ENCODE measurements around the gene EEF1AKMT1.
"Not testable (repeated sequence)": the region's sequence is repeated elsewhere in the genome, so short reads cannot be mapped to it uniquely, and the experiment has no call there.

EEF1AKMT1 gene

DNA sequence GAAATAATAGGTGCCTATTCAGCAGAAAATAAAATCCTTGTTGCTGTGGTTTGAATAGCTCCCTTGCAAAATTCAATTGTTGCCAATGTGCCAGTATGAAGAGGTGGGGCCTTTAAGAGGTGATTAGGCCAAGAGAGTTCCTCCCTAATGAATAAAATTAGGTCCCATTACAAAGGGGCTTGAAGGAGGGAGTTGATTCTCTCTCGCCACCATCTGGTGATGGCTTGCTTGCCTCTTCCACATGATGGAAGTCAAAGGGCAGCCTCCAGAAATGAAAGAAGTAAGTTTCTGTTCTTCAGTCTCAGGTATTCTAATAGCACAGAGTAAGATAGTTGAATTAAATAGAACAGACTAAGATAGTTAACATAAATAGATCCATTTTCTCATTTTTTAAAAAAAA lies 3.0 kb upstream of the EEF1AKMT1 start:
- no peak for DNase-seq

DNA sequence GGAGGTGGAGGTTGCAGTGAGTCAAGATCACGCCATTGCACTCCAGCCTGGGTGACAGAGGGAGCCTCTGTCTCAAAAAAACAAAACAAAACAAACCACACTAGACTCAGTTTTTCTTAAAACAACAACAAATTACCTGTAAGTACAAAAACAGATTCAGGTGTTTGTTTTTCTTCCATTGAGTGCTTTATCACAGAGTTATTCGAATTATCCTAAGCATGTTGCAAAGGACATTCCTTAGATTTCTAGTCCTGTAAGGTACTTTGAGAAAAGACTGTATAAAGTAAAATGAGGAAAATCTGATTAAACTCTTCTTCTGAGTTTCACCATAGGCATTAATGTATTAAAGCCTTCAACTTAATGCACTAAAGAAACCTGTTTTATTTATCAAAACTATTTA lies 2.2 kb upstream of the EEF1AKMT1 start:
- no peak for DNase-seq

DNA sequence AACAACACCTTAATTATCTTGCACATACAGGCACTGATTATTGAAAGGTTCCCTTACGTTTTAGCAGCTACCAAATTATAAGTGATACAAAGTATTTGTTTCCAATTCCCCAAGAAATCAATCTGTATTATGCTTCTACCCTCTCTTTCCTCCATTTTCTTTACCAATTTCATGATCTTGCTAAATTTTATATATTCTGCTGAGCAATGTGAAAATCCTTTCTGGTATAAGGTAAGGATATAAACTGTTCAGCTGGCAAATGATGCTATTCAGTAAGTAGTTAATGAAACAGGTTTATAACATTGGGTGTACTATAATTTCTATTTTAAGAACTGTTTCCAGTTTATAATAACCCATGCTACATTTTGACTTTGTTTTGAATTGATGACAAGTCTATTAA lies 985 bp upstream of the EEF1AKMT1 start:
- DNase-seq, result no peak

DNA sequence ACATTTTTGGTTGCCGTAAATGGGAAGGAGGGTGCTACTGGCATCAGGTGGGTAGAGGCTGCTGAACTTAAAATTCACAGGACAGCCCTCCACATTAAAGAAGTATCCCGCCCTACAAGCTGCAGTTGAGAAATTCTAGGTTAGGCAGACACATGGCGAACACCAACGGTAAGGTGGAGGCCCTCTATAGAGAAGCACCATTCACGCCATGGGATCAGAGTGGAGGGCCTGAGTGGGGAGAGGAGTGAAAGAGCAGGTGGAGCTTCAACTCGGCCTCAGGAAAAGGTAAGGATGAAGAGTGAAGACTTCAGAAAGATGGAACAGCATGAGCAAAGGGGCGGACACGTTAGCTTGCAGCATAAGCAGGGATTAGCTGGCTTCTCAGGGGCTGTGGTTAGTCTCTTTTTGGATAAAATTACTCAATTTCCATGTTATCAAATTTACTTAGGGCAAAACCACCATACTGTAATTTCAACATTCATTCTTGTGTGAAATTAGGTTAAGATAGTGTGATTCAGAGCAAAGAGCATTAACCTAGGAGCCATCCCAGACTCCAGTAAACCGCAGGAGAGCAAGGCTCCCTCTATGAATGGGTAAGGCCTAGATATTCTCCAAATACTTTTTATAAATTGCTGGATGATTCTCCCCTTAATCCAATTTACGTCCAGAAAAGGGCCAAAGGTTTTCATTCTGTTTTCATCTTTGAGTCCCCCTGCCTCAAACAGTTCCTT lies 1.2 kb downstream of the EEF1AKMT1 start:
- no peak for DNase-seq

DNA sequence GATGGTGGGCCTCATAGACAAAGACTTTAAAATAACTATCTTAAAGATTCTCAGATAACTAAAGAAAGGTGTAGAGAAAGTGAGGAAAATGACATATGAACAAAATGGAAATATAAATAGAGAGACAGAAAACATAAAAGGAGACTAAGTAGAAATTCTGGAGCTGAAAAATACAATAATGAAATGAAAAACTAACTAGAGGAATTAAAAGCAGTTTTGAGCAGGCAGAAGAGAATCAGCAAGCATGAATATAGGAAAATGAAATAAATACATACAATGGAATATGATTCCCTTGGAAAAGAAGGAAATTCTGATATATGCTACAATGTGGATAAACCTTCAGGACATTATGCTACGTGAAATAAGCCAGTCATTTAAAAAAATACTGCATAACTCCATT lies 3.9 kb downstream of the EEF1AKMT1 start:
- no peak for DNase-seq

DNA sequence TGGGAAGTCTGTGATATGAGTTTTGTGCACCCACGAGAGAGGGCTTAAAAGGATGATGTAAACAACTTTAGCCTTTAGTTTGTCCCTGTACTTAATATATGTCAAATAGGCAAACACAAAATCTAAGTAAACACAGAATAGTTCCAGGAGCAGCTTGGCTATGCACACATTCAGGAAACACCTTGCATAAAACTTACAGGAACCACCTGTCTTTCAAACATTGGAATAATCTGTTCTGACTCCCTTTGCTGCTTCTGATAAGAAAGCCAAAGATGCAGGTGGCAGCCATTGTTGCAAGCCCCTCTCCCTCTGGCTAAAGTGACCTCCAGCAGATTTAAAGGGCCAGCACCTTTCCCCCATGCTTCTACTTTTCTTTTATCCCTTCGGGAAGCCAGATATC lies 4.7 kb downstream of the EEF1AKMT1 start:
- no peak for DNase-seq

DNA sequence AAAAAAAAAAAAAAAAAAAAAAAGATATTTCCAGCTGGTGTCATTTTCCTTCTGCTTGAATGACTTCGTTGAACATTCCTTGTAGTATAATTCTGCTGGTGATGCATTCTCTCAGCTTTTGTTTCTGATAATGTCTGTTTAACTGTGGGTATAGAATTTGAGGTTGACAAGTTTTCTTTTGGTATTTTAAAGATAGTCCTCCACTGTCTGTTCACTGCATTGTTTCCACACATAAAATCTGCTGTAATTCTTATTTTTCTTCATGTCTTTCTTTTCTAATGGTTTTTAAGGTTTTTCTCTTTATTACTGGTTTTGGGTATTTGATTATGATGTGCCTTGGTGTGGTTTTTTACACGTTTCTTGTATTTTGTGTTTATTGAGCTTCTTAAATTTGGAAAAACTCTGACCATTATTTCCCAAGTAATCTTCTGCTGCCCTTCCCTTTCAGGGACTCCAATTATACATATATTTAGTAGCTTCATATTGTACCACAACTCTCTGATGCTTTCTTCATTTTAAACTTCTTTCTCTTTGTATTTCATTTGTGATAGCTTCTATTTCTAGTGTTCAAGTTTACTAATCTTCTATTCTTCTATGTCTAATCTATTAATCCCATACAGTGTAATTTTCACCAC lies 6.3 kb downstream of the EEF1AKMT1 start:
- no peak for DNase-seq

DNA sequence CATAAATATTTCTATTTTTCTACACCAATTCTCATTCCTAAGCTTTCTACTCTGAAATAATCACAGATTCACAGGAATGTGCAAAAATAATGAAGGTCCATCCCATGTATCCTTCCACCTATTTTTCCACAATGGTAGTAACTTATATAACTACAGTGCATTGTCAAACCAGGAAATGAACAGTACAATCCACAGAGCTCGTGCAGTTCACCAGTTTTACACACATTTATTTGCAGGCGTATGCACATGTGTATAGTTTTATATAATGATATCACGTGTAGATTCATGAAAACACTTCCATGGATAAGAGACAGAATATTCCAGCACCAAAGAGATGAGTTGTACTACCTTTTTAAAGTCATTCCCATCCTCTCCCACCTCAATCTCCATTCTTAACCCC lies 12.9 kb downstream of the EEF1AKMT1 start:
- no peak for DNase-seq

DNA sequence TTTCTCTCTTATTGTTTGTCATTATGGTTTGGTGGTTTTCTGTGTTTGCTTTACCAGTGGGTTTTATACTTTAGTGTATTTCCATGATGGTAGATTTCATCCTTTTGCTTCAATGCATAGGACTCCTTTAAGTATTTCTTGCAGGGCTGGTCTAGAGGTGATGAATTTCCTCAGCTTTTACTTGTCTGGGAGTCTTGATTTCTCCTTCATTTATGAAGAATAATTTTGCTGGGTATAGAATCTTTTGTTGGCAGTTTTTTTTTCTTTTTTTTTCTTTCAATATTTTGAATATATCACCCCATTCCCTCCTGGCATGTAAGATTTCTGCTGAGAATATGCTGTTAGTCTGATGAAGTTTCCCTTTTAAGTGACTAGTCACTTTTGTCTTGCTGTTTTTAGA lies 19.8 kb downstream of the EEF1AKMT1 start:
- no peak for DNase-seq

DNA sequence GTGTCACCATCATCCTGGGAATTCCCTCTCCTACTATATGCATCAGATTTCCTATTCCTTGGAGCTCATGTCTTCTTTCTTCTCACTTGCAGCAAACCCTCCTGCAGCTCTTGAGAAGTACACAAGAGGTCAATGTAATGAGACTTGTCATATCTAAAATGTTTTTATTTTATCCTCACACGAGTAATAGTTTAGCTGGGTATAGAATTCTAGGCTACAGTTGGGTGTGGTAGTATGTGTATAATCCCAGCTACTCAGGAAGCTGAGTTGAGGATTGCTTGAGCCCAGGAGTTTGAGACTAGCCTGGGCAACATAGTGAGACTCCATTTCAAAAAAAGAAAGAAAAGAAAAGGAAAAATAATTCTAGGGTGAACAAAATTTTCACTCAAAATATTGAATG lies 24.4 kb downstream of the EEF1AKMT1 start:
- DNase-seq, result no peak

DNA sequence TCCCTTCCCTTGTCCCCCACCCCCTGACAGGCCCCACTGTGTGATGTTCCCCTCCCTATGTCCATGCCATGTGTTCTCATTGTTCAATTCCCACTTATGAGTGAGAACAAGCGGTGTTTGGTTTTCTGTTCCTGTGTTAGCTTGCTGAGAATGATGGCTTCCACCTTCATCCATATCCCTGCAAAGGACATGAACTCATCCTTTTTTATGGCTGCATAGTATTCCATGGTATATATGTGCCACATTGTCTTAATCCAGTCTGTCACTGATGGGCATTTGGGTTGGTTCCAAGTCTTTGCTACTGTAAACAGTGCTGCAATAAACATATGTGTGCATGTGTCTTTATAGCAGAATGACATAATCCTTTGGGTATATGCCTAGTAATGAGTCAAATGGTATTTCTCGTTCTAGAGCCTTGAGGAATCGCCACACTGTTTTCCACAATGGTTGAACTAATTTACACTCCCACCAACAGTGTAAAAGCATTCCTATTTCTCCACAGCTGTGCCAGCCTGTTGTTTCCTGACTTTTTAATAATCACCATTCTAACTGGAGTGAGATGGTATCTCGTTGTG lies 29.8 kb downstream of the EEF1AKMT1 start:
- not testable (repeated sequence) for DNase-seq

DNA sequence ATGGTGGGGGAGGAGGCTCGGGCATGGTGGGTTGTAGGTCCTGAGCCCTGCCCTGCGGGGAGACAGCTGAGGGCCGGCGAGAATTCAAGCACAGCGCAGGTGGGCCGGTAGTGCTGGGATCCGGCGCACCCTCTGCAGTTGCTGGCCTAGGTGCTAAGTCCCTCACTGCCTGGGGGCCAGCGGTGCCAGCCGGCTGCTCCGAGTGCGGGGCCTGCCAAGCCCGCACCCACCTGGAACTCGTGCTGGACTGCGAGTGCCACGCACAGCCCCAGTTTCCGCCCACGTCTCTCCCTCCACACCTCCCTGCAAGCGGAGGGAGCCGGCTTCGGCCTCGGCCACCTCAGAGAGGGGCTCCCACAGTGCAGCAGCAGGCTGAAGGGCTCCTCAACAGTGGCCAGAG lies 33.7 kb downstream of the EEF1AKMT1 start:
- DNase-seq, result no peak

DNA sequence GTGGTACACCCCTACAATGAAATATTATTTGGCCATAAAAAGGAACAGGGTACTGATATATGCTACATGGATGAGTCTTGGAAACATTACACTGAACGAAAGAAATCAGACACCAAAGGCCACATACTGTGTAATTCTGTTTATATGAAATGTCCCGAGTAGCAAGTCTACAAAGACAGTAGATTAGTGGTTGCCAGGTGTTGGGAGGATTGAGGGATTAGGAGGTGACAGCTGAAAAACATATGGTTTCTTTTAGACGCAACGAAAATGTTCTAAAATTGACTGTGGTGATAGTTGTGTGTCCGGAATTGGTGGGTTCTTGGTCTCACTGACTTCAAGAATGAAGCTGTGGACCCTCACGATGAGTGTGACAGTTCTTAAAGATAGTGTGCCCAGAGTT lies 35.1 kb downstream of the EEF1AKMT1 start:
- DNase-seq, result no peak

DNA sequence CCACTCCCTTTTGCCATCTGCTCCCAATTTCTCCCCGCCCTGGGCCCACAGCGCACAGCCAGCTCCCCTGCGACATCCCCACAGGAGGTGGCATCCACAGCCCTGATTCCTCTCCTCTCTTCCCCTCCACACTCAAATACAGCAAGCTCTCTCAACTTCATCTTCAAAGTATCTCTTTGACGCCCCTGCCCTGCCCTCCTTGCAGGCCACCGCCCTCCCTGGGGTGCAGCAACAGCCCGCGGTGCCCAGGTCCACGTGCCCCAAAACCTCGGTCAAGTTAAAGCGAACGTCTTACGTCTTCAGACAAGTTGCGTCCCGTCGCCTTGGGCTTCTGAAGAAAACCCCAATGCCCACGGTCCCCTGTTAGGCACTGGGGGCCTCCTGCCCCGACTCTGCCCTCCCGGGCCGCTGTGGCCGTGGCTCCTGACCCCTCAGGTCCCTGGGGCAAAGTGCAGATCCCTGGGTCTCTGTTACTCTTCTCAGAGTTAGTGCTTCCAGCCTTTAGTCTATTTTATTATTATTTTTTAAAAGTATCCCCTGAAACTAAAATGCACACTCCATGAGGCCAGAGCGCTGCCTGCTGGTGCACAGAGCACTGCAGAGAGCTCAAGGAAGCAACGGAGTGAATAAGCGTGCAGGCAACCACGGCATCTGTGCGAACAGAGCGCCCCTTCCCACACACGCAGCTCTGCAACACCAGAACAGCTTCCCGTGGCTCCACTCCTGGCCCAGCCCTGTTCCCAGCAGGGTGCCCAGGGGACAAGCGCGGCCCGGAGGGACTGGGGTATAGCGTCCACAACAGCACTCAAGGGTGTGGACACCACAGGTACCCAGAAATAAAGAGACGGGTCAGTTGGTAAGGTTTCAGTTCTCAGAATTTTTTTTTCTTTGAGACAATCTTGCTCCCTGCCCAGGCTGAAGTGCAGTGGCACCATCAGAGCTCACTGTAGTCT lies 43.9 kb downstream of the EEF1AKMT1 start:
- no peak for DNase-seq

DNA sequence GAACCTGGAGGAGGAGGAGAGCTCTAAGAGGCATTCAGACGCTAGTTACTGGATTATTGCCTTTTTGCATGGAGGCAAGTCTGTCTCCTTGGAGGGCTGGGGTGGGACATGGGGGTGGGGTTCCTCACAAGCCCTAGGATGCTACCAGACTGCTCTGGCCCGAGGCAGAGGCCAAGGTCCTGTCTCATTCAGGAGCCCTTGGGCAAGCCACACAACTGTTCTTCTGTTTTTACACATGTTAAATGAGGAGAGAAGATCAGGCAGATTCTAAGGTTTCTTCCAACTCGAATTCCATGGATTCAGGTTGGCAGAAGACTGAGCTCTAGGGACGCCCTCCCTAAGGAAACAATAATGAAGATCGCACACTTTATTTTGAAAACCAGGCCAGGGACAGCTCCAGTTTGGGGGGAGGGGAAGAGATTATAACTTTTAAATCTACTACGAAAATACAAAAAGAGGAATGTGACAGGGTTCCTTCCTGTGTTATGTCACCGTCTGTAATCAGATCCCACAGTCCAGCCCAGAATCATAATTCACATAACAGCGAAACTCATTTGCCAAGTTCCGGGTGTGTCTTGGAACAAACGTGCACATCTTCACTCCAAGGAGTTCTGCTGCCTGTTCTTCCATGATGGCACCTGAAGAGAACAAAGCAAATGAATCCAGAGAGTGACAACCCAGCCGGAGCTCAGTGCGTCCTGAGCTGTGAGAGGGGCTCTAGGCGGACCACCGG lies 45.0 kb downstream of the EEF1AKMT1 start:
- DNase-seq, result no peak

DNA sequence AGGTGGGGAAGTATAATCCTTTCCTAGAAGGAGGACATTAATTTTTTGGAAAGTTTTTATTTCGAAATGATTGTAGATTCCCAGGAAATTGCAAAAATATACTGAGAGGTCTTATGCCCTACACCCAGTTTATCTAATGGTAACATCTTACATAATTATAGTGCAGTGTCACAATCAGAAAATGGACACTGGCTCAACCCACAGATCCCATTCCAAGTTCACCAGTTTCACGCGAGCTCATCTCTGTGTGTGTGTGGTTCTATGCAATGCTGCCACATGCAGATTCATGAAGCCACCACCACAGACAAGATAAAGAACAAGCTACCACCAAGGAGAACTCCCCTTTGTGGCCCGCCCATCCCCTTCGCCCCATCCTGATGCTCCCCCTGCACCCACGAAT lies 45.9 kb downstream of the EEF1AKMT1 start:
- no peak for DNase-seq

DNA sequence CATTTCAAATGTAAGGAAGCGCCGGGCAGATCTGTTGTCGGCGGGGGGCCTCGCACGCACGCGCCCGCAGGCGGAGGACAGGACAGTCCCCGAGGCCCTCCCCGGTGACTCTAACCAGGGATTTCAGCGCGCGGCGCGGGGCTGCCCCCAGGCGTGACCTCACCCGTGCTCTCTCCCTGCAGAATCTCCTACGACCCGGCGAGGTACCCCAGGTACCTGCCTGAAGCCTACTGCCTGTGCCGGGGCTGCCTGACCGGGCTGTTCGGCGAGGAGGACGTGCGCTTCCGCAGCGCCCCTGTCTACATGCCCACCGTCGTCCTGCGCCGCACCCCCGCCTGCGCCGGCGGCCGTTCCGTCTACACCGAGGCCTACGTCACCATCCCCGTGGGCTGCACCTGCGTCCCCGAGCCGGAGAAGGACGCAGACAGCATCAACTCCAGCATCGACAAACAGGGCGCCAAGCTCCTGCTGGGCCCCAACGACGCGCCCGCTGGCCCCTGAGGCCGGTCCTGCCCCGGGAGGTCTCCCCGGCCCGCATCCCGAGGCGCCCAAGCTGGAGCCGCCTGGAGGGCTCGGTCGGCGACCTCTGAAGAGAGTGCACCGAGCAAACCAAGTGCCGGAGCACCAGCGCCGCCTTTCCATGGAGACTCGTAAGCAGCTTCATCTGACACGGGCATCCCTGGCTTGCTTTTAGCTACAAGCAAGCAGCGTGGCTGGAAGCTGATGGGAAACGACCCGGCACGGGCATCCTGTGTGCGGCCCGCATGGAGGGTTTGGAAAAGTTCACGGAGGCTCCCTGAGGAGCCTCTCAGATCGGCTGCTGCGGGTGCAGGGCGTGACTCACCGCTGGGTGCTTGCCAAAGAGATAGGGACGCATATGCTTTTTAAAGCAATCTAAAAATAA lies 52.1 kb downstream of the EEF1AKMT1 start:
- DNase-seq, result peak; percentile 11

DNA sequence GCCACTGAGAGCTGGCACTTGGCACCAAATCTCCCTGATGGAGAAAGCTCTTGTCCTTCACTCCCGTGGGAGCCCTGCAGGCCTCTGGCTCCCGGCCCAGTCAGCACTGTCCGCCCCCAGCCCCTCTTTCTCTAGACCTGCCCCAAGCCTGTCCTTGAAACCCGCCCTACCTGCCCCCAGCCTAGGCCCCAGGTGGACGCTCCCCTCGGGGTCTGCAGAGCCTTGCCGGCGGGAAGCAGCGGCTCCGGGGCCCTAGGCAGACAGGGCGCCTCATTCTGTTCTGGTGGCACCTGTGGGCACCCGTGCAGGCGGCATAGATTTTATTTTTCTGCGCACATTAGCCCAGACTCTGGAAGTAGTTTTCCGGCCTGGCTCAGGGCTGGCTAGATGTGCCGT lies 52.7 kb downstream of the EEF1AKMT1 start:
- no peak for DNase-seq

DNA sequence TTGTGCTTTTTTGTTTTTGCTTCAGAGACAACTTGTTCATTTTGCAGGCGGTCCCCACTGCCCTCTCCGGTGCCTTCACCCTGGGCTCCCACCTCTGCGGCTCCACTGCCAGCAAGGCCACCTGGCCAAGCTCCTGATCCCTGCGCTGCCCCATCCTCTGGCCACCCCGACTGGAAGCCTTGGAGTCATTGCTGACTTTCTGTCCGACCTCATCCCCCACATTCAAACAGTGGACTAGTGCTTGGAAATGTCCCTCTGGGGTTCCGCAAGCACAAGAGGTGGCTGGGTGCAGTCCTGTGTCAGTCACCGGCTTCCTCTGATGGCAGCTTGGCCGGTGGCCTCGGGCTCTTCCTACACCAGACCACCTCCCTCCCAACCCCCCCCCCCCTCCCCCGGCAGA lies 53.3 kb downstream of the EEF1AKMT1 start:
- DNase-seq, result no peak

DNA sequence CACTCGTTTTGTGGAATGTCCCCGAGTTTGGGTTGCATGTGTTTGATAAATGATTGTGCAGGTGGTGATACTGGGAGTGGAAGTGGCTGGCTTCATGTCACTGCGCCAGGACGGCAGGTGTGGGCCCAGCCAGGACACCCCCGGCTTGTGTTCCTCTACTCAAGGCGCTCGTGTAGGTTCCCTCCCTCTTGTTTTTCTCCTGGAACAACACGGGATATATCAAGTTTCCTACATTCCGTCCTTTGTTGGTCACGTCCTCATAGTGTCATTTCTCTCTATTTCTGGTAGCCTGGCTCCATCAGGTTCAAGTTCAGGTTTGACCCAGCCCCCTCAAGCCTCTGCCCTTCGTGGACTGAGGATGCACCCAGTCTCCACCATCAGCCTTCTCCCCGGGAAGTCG lies 54.0 kb downstream of the EEF1AKMT1 start:
- no peak for DNase-seq

DNA sequence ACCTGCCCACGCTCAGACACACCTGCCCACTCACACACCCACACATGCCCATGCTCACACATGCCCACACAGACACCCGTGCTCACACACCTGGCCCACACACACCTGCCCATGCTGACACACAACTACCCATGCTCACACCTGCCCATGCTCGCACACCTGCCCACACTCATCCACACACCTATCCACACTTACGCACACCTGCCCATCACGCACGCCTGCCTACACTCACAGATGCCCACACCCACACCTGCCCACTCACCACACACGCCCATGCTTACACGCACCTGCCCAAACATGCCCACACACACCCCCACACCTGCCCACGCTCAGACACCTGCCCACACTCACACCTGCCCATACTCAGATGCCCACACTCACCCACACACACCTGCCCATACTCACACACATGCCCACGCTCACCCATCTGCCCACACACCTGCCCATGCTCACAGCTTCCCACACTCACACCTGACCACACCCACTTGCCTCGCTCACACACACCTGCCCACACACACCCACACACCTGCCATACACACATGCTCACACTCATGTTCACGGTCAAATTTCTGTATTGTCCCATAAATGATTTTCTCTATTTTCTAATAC lies 54.7 kb downstream of the EEF1AKMT1 start:
- no peak for DNase-seq

Data from activated gamma-delta T cell (primary cell).